Stimulated activated CD4-positive, alpha-beta T cell treated with anti-CD3 and anti-CD28 coated beads, Interleukin-1b, Interleukin-23, amount 100 ng/mL, for 48 hours (primary cell): Measurements from ENCODE around the gene SPPL3.
"Not testable (repeated sequence)": the region's sequence is repeated elsewhere in the genome, so short reads cannot be mapped to it uniquely, and the experiment has no call there.

Experiments
- DNase-seq: peaks from one replicate; pipeline ENCODE4 v3.0.0-alpha.2; 2020

SPPL3 gene

GRCh38 chr12:120814203-120814902, 89.8 kb downstream of the SPPL3 start:
- no peak for DNase-seq

DNA sequence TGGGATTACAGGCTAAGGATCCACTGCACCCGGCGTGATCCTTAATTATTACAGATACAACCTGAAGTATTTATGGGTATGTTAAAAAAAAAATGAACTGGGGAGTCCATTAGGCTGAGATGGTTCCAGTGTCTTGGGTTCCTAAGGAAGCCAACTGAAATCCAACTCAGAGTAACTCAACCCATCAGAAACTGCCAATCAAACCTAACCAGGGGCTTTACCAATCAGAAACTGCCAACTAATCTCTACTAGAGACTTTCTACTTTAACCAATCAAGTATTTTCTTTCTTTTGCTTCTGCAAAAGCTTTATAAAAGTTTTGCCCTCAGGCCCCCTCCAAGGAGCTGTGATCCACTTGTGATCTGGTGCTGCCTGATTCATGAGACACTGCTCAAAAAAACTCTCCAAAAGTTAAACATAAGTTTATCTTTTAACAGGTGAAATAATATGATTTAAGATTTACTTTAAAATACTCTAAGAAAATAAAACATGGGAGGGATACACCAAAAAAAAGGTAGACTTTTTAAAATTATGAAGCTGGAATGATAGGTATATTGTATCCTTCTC, 90.5 kb downstream of the SPPL3 start:
- no peak for DNase-seq

DNA sequence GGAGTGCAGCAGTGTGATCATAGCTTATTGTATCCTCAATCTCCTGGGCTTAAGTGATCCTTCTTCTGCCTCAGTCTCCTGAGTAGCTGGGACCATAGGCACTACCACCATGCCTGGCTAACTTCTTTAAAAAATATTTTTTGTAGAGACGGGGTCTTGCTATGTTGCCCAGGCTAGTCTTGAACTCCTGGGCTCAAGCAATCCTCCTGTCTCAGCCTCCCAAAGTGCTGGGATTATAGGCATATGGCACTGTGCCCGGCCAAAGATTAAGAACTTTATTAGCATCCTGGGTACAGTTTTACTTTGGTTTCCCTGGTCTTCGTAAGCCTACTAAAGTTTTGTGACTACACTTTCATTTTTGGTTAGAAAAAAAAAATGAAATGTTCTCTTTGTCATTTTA, 94.1 kb downstream of the SPPL3 start:
- DNase-seq: no peak

DNA sequence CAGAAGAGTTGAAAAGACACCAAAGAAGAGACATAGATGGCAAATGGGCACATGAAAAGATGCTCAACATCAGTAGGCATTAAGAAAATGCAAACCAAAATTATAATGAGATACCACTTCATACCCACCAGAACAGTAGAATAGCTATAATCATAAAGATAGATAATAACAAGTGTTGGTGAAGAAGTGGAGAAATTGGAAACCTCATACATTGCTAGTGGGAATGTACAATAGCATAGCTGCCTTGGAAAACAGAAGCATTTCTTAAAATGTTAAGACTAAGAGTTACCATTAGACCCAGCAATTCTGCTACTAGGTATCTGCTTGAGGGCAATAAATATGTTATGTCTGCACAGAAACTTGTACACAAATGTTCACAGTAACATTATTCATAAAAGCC, 99.7 kb downstream of the SPPL3 start:
- DNase-seq: no peak

GRCh38 chr12:120801146-120801545, 103.0 kb downstream of the SPPL3 start:
- DNase-seq: no peak

DNA sequence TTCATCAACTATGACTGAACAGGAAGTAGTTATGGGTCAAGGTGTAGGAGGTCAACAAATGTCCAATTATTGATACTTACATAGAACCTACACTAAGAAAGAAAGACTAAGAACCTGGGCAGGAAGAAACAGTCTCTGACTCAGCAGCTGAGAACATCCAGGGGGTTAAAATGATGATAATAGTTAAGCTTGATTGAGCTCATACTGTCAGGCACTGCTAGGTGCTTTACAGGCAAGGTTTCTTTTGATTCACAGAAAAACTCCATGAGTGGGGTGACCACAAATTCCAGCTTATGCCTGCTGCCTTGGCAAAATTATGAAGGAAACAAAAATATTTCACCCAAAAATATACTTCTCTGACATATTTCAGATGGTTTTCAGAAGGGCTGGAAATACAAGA, 103.5 kb downstream of the SPPL3 start:
- DNase-seq: no peak

DNA sequence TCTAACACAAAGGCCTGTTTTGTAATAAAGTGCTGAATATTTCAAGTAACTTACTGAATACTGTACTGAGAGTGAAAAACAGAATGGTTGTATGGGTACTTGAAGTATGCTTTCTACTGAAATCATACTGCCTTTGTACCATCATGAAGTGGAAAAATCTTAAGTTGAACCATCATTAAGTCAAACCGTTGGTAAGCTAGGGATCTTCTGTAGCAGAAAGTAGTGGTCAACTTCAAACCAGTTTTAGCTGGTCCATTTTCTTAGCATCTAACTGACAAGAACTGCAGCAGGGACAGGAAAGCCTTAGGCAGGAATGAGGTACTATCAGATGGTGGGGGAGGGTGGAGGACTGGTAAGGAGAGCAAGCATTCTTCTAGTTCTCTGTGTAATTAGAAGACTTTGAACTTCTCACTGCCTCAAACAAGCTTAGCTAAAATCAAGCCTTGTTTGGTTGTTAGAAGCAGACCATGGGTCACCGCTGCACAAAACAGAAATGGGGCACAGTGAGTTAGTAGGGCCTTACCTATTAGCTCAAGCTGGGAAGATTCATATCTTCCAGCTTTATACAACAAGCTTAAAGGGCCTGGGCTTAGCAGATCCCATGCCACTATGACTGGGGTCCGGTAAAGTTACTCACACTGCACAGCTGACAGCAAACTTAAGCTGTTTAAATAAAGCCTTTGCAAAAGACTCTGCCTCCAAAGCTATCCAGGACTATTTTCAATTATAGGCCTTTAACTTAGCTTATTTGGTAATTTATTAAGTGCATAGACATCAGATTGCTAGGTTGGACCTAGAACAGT, 104.7 kb downstream of the SPPL3 start:
- no peak for DNase-seq

DNA sequence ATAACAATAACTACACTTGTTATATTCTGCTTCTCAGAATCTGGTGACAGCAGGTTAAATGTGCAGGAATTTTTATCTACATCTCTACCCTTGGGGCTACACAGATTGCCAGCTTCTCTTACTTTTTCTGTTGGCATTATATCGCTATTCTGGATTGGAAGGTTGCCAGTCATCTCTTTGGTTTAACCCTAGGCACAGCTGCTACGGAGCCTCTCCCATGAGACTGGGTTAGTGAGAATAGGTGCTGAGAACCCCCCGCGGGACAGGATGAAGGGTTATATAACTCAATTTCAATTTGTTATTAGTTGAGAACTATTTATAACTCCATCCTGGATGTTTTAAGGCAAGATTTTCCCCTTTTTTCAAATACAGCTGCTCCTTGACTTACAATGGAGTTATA, 105.5 kb downstream of the SPPL3 start:
- DNase-seq: no peak

DNA sequence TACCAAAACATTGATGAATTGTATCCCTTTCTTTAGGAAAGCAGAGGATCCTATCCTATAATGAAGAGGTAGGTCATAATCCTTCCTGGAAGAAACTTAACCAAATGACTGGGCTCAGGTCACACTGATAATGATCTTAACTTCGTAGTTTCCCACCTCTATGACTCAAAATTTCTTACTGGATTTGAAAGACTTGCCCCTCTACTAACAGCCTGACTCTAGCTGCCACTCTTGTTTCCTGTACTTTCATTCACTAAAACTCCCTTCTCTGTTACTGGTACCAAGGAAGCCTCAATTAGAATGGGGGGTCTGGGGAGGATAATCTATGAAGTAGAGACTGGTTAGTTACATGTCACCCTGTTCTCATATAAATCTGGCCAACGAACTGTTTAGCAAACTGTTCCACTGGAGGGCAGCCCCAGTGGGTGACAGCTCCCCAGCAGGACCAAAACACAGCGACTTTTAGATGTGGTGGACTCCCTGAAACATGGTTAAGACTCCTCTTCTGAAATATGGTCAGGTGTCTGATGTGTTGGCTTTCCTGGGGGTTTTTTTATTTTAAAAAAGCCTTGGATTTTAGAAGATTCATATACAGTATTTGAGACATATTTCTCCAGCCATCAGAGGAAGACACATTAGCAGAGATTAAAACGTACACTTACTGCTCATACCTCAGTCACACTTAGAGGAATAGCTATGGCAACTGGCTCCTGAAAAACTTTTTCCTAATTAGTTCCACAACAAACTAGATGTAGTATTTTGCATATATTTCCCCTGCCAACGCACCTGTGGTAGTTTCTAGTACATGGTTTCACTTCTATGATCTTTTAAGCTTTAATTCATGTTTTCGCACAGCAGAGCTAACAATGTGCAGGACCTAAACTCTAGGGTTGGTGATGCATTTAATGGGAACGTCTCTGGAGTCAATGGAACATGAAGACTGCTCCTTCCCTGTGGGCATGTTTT, 106.2 kb downstream of the SPPL3 start:
- DNase-seq: peak; percentile 15

DNA sequence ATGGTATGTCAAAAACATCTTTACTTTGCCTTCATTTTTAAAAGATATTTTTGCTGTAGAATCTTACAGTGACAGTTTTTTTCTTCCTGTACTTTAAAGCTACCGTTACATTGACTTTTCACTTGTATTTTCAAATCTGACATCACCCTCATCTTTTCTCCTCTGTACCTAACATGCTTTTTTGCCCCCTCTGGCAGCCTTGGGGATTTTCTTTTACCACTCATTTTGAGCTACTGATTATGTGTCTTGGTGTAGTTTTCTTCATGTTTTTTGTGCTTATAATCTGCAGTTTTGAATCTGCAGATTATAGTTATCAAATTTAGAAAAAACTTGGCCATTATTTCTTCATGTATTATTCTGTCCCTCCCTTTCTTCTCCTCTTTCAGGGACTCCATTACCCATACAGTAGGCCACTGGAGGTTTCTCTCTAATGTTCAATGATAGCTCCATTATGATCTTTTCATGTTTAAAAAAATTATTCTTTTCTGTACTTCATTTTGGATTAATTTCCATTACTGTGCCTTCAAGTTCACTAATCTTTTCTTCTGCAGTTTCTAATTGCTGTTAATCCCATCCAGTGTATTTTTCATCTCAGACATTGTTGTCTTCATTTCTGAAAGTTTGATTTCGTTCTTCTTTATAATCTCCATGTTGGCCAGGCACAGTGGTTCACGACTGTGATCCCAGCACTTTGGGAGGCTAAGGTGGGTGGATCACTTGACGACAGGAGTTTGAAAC, 108.5 kb downstream of the SPPL3 start:
- no peak for DNase-seq

DNA sequence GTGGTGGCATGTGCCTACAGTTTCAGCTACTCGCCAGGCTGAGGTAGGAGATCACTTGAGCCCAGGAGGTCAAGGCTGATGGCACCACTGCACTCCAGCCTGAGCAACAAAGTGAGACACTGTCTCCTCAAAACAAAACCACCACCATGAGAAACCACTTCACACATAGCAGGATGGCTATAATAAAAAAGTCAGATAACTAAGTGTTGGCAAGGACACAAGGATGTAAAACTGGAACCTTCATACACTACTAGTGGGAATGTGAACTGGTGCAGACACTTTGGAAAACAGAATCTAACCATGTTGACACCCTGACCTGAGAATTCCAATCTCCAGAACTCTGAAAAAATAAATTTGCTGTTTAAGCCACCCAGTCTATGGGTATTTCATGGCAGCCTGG, 110.8 kb downstream of the SPPL3 start:
- no peak for DNase-seq

- DNase-seq: not testable (repeated sequence)
These were observed 111.7 kb downstream of the SPPL3 start for GRCh38 chr12:120792456-120792855.

GRCh38 chr12:120791669-120792176, 112.4 kb downstream of the SPPL3 start:
- DNase-seq: no peak

DNA sequence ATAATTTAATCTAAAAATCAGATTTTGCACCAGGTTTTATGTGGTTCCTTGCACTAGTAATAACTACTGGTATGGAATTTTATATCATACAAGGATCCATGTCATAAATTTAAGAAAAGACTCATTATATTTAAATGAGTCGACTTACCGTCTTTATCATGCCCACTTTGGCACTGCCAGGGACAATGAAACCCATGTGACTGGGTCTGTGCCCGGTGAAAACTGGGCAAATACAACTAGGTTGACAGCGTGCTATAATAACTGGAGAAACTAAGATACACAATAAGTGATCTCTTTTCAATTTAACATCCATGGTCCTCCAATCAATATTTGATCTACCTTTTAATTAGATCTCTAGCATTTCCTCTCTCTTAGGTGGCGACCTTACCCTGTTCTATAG, 114.0 kb downstream of the SPPL3 start:
- no peak for DNase-seq

GRCh38 chr12:120787889-120788288, 116.3 kb downstream of the SPPL3 start:
- no peak for DNase-seq

DNA sequence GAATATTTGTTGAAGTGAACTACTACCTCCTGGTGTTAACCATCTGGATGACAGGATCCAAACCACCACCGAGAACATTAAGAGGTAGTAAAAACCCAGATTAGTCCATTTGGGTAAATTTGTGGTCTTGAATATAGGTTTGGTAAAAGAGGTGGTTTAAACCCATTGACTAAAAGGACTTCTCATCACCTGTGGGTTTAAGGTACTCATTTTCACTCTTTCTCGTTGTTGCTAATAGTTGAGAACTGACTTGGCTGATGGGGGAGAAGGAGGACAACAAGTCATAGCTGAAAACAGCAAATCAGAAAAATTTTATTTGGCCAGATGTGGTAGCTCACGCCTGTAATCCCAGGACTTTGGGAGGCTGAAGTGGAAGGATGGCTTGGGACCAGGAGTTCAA, 119.4 kb downstream of the SPPL3 start:
- DNase-seq: no peak

DNA sequence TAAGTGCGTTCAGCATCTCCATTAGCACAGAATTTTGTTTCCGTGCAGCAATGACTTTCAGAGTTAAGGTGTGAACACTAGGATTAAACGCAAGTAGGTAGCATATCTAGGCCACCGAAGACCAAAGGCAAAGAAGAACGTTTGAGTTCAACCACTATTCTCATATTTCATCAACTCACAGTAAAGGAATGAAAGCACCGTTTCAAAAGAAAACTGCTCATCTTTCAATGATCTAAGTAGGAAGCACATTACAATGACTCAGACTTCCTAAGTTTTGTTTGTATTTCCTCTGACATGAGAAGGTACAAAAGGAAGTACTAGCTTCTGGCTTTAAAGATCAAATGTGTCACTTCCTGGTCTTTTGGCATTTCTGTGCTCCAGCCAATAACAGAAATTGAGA, 121.0 kb downstream of the SPPL3 start:
- DNase-seq: peak; percentile 46

DNA sequence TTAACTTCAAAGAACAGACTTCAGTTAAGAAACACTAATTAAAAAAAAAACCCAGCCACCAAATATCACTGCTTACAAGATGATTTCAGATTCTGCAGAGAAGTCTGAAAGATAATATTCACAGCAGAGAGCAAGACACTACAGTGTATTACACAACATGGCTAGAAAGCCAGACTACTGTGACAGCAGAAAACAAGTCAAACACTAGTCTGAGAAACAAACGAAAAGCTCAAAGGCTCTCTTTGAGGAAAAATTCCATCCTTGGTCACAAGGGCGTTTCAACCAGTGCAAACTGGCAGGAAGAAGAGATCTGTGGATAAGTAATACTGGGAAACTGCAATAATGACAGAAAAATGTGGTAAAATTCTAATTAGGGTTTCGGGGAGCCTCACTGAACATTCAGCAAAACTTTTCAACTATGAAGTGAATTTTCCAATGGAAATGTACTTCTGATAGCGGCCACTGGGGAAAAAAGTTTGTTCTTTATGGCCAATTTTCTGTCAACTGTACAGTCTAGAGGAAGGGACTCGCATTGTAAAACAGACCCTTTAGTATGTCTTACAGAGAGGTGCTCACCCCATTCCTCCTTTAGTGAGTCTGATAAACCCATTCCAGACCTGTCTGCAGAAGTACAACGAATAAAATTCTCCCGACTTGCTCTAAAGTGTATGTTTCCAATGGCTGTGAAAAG, 128.2 kb downstream of the SPPL3 start:
- DNase-seq: no peak

DNA sequence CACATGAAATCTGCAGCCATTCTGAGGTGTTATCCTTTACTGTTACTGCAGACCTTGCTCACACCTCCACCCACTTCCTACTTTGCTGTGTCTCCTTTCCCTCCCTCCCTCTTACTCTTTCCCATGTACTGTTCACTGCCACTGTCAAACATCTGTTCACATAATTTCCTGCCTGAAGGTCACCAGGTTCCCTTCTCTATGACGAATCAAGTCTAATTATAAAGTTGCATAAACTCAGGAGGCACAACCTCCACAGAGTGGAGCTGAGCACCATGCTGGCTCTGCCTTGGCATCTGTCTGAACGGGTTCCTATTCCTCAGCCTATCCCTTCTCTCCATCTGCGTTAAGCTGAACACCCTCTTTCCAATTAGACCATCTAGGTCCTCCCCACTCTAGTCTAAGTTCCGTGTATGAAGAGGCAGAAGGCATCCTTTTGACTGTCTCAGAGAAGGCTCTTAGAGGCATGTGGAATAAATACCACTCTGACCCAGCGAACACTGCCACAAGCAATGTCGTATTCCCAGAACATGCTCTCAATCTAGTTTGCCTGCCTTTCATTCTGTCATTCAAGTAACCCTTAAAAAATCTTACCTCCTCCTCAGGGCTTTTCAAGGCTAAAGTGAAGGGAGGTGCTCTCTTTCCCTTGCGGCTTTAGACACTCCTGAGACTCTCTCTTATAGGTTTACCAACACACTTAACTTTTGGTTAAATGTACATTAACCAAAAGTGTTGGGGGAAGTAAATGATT, 129.8 kb downstream of the SPPL3 start:
- DNase-seq: no peak

DNA sequence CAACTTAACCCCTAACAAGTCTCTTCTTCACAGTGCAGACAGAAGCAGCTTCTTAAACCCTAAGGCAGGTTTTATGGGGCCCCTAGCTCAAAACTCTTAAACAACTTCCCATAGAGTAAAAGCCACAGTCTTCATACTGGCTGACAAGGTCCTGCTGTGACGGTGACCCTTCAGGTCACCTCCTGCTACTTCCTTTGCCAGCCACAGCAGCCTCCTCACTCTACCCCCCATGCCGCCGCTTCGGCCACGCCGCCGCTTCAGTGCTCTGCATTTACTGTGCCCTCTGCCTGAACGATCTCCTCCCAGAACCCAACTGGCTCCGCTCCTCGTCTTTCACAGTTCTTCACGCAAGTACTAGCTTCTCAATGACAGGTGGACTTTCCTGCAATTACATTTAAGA, 133.1 kb downstream of the SPPL3 start:
- no peak for DNase-seq
